Measurements from ENCODE around the gene KDSR.

- TF ChIP-seq CTCF (IDR thresholded peaks at IDR 0.05; ENCODE audit: low read depth, low read length, missing input control) (no peak), YY1 (IDR thresholded peaks at IDR 0.05) (no peak), TAF1 (conservative IDR thresholded peaks at IDR 0.05) (no peak), JUND (IDR thresholded peaks at IDR 0.05) (peak in 1 of 2 donors; percentile 43), SP1 (IDR thresholded peaks at IDR 0.05) (peak; percentile 78), FOXA1 (IDR thresholded peaks at IDR 0.05) (no peak)
These were observed 40.7 kb upstream of the KDSR start for GRCh38 chr18:63407734-63408133.

All from liver (tissue), 3 donors.